HG02938 (cell line): ENCODE measurements around the gene IGSF3.
"Not testable (repeated sequence)": the region's sequence is repeated elsewhere in the genome, so short reads cannot be mapped to it uniquely, and the experiment has no call there.

Experiments used
- ATAC-seq: cut with Tn5 transposase; IDR thresholded peaks from one replicate; pipeline ENCODE4 v1.9.1; 2021; ENCODE audit warnings: mild to moderate bottlenecking, moderate library complexity; ENCODE audit not compliant: unreplicated experiment

The IGSF3 gene

DNA sequence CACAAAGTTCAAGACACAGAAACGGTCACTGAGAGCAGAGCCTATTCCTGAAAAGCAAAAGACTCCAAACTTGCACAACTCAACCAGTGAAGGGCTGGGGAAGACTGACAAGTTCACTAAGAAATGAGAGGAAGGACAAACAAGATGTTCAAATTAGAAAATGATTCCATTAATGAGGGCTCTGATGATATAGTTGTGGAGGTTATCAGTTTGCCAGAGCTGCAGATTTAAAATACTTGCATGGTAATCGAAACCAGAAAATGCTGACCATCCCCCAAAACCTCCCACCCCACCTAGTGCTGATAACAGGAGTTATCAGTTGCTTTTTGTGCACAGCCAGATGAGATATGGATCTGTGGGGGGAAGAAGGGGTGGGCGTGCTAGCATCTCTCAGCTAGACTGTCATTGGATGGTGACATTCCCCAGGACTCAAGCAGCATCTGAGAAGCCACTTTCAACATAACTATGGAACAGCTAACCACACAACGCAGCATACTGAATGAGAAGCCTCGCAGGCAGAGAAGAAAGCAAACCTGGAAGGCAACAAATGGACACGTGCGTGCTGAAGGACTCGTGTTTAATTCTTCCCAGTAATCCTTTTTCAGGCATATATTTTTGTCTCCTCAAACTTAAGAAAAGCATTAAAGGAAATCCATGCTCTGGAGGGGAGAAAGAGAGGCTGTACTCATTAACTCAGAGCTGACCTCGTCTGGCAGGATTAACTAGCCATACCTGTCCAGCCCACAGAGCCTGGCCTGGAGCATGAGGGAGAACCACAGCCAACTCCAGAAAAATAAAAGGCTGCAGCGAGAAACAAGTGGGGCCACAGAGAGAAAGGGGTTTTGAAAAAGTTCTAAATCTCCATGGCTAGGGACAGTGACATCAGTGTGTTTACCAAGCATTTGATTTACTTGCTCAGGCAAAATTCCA, 35.3 kb downstream of the IGSF3 start:
- ATAC-seq = not testable (repeated sequence)

DNA sequence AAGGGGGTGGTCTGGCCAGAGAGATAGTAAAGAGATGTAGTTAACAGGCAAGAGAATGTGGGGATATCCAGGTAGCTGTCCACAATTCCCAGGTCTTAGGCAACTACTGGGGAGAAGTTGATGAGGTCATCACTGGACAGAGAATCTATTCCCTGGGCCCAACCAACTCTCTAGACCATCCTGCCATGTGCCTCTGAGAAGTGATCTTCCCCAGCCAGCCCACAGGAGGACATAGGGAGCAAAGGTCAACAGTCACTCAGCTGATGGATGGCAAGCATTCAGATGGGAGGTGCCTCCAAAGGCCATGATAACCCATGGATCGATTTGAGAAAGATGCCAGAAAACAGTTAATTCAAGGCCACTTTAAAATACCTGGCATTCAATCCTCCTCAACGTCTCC, 36.0 kb downstream of the IGSF3 start:
- ATAC-seq = not testable (repeated sequence)

DNA sequence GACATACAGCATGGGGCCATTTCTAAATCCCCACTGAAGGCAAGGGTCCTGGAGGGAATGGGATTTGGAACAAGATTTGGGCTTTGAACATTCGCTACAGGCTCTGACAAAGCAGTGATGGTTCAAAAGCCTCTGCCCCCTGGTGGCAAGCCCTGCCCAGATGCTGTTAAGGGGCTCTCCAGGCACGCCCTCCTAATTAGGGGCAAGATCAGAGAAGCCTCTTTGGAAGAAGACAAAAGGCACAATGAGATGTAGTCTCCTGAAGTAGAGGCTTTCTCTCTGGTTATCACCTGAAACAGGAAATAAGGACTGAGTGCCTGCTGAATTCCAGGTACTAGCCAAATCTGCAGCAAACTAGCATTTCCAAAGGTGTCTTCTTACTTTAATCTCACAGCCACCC, 37.5 kb downstream of the IGSF3 start:
- not testable (repeated sequence) for ATAC-seq

DNA sequence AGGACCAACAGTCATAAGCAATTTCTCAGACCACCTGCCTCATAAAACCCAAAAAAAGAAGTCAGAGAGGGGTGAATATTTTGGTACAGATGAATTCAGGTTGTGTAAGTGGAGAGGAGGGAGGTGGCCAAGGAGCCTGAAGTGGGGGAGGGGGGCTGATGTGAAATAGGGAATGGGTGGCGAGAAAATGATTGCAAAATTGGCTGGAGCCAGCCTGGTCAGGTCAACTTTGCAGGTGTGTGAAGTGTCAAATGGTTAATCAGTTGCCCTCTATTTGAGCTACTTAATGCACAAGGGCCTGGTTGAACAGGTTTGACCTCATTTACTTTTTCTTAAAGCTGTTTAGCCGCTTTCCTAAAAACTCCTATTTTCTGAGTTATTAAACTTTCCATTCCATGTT, 38.1 kb downstream of the IGSF3 start:
- ATAC-seq = not testable (repeated sequence)

DNA sequence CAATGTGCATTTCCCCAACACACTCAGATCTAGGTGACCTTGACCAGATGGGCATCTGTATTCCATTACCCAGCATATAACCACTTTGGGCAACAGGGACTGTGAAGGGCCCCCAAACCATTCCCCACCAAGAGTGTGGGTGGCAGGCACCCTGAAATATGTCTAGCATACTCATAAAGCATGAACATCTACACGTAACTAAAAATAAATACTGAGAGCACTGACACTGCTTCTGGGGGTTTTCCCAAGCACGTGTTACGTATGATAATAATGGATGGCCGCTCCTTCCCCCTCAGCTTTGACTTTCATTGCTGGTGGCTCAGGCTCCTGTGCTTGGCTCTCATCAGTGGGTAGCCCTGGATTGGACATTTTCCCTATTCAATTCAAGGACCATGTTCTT, 39.1 kb downstream of the IGSF3 start:
- ATAC-seq = no peak

DNA sequence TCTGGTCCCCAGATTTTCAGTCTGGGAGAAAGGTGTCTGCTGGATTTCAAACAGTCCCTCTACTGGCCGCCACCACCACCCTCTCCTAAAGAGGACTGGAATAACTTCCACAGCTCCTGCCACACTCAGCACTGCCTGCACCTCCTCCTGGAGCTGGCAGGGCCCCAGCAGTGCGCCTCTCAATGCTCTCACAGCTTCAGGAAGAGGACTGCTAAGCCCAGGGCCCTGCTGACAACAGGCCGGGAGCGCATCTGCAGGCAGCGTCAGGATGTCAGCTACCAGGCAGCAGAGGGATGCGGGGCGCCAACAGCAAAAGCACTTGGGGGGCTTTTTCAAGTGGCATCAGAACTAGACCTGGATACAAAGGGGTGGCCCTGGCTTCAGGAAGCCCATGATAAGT, 40.2 kb downstream of the IGSF3 start:
- not testable (repeated sequence) for ATAC-seq

DNA sequence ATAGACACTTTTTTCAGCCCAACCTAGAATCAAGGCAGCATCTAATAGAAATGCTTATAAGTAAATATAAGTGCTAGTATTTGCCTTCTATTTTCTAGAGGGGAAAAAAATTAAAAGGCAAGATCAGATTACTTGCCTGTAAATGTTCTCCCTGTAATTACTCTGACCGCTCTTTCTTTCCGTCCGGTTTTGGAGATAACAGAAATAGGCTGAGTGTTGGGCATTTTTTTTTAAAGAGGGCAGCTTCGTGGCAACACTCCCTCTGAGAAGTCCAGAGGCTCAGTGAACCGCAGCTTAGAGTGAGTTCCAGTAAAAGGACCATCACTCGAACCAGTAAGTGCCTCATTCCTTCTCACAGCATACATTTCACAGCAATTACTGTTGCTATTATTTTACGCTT, 40.6 kb downstream of the IGSF3 start:
- not testable (repeated sequence) for ATAC-seq

DNA sequence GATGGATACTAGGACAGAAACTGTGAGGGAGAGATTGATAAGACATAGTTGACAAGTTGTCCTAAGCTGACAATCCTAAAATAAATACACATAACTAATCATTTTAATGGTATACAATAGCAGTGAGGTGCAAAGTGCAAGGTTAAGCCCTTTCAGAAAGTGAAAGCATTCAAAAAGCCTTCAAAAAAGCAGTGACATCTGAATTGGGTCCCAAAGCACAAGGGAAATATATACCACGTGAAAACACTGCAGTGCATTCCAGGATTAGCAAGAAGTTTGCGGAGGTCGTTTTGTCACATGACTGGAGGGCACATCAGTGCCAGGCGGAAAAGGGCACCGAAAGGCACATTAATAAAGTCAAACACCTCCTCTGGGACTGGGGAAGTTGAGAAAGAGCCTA, 42.4 kb downstream of the IGSF3 start:
- ATAC-seq = not testable (repeated sequence)

DNA sequence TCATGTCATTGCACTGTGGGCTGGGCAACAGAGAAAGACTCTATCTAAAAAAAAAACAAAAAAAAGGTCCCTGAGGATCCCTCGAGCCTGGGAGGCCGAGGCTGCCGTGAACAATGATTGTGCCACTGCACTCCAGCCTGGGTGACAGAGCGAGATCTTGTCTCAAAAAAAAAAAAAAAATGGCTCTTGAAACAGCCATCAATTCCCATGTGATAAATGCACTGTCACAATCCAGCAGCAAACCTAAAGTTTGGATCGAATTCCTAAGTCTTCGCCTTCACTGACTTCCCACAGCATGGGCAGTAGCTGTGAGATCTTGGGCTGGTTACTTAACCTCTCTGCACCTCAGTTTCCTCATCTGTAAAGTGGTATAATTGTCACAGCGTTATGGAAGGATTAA, 43.5 kb downstream of the IGSF3 start:
- ATAC-seq = no peak

DNA sequence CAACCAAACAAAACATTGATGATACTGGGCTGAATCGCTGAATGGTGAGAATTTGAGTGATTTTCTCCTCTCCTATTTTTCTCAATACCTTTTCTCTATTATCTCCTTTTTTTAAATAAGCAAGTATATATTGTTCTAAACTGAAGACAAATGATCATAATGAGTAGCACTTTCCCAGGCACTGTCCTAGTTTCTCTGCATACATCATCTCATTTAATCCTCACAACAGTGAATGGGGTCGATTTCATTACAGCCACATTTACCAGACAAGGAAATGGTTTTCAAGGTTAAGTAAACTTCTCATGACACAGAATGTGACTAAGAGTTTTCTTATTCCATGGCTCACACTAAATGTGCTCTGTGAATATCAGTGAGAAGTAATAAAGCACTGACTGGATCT, 45.0 kb downstream of the IGSF3 start:
- not testable (repeated sequence) for ATAC-seq

DNA sequence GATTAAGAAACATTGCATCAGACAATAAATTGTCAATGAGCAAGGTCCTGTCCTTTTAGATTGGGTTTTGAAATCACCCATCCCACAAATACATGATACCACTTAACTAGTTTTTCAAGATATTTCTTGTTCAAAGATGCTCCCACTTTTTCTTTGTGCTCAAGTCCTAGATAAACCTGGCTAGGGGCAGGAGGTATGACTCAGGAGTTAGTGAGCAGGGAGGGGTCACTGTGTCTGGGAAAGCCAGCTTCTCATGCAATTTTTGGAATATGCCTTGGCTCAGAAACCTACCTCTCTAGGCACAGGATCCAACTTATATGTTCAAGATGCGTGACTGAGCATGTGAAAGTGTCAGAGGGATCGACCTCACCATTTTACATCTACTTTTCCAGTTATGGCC, 45.8 kb downstream of the IGSF3 start:
- ATAC-seq = not testable (repeated sequence)

DNA sequence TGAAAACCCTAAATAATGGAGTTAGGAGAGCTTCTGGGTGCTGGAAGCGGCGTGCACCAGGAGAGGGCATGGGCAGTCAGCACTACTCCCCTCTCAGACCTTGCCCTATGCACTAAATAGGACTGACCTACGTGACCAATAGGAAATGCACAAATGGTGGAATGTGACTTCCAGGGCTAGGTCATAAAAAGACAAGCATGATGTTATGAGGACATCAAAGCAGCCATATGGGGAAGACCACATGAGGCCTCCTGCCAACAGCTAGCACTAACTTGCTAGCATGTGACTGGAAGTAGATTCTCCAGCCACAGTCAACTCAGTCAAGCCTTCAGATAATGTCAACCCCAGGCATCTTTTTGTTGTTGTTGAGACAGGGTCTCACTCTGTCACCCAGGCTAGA, 47.1 kb downstream of the IGSF3 start:
- not testable (repeated sequence) for ATAC-seq

DNA sequence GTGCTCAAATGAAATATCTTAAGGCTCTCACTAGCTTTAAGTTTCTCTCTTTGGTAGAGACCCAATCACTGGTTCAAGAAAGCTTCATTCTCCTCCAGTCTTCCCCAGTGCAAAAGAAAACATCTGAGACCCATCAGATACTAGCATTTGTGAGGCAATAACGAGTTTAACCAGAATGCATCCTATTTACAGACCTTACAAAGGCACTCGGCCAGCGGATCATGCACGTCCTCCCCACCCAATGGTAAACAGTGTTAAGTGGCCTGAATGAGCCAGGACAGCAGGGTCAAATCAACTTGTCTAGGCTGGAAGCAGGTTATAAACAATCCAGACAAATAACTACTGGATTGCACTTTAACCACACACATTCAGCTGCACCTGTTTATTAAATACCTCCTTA, 48.4 kb downstream of the IGSF3 start:
- ATAC-seq = not testable (repeated sequence)

DNA sequence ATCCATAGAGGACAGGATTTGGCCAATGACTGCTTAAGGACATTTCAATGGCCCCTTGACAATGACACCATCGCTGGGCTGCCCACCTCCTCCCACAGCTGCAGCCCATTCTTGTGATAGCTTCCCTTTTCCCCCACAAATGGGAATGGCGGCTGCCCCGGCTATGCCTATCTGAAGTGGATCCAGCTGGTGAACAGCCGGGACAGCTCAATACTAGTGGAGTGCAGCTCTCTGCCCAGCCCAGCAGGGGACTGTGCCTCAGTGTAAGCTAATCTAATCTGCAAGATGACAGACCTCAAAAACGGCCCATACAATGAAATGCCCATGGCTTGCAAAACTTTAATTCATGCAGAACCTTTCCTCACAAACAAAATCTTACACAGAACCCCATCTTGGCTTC, 49.7 kb downstream of the IGSF3 start:
- ATAC-seq = not testable (repeated sequence)

DNA sequence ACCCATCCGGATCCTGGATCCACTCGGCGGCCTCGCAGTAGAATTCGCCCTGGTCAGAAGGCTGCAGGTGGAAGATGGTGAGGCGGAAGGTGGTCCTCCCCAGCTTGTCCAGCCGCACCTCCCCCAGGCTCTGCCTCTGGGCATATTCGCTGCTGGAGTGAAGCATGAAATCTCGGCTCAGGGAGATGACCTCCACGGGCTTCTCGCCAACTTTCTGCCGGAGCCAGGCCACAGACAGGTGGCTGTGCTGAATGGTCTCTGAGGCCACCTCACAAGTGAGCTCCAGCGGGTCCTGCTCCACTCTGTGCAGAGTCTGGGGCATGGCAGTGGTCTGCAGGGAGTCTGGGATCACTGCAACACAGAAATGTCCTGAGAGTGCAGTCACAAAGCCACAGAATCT, 53.7 kb downstream of the IGSF3 start:
- ATAC-seq = not testable (repeated sequence)

DNA sequence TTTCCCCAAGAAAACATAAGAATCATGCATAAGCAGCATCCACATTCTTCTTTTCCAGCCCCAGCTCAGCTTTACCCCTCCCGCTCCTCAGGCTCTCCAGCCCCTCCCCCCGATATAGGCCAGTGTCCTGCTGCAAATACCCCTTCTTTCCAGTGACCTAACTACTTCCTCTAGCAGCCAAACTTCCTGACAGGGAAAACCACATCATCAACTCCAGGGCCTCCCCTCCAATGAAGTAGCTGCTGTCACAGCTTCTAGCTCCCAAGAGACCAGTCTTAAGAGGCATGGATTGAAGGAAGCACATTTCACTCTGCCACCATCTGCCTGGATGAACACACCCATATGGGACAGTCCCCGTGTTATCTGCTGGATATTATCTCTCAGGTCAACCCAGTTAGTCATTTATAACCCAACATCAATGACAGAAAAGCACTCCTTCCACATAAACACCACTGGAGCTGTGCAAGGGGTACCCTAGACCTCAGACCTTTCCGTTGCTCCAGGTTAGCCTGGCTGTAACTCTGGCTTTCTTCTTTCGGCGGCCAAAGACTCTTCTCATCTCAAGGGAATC, 57.6 kb downstream of the IGSF3 start:
- not testable (repeated sequence) for ATAC-seq

DNA sequence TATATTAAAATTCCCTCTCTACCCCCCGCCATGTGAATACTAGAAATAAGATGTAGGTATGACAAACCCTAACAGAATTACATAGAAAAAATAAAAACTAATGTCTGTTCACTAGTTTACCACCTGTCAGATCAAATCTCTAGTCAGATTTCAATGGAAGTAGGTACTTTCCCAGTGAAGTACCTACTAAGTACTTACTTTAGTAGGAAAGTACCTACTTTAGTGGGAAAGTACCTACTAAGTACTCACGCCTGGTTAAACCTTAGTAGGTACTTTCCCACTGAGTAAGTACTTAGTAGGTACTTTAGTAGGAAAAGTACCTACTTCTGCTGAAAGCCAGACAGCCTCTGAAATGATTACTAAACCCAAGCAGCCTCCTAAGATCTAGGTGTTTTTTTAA, 58.7 kb downstream of the IGSF3 start:
- ATAC-seq = not testable (repeated sequence)

DNA sequence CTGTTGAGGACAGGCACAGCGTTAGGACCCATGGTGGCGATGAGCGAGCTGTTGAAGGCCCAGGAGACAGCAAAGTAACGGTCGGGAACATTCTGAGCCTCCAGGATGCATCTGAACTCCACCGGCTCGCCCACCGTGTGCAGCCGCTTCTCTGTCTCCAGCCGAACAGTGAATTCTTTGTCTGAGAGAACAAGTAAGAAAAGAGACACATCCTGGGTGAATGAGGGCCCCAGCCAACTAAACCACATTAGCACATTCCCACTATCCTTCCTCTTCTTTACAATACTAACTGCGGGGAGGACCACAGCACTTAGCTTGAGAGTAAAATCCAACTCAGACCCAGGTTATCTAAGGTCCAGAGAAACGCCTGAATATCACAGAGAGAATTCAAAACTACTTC, 59.4 kb downstream of the IGSF3 start:
- ATAC-seq = not testable (repeated sequence)

DNA sequence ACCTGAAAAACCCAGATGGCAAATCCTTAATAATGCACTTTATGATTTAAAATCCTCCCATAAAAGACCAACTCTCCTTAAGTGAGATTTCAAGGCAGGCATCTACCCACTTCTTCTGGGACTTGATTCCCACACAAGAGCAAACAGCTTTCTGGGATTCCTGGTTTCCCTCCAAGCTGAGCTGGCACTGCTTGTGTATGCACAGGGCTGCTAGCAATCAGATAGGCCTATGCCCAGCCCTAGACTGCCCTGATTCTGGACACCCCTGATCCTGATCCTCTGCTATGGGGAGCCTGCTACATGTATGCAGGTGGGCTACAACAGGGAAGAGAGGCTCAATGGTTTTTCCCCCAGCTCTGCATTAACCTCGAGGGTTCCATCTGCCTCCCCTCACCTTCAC, 60.1 kb downstream of the IGSF3 start:
- ATAC-seq = not testable (repeated sequence)

DNA sequence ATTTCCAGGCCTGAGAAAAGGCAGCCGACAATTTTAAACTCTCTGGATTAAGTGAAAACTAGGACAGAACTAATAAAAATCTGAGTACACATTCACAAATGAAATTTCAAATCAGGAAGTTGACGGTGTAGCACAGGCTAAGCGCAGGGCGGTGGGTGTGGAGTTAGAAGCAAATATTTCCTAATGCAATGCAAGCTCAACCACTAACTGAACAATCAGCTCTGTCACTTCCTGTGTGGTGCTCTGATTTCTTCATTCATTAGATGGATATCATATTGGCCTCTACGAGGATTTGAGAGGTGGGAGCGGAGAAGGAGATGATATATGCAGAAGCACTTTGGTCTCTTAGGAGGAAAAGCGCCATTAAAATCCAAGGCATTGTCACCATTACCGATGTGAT, 61.5 kb downstream of the IGSF3 start:
- not testable (repeated sequence) for ATAC-seq

DNA sequence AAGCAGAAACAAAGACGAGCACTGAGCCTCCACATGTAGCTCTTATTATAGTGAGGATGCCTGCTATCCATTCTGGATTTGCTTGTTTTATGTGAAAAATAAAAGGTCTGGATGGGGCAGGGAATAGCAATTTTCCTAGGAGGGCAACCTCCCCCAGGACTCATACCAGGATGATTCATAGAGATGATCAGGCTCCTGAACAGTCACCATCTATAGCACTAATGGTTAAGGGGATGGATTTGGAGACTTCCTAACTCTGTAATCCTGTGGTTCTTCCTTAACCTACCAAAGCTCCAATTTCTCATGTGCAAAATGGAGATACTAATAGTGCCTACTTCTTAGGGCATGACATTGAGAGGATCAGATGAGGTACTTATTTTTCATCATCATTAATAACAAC, 62.2 kb downstream of the IGSF3 start:
- no peak for ATAC-seq

DNA sequence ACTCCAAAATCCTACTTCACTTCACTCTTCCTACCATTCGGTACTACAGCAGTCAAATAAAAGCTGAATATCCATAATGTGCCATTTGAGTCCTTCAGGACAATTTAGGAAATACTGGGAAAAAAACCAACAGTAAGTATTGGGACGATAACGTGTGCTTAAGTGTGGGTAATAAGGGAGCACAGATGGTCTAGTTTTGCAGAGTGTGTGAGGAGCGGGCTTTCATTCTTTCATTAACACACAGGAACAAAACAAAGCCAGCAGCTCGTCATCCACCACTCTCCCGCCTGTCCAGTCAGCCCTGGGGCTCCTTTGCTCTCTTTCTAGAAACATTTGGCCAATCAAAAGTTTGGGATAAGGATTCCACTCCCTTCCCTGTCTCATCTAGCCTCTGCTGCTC, 63.1 kb downstream of the IGSF3 start:
- not testable (repeated sequence) for ATAC-seq
